Adipose tissue (tissue), 3 donors: ENCODE measurements around the gene DRC7. TPM values are rescaled to one million over a fixed set of nuclear protein-coding genes. Genes with fewer than 3 reads are reported as not detected.

Experiments used
- polyA plus RNA-seq, 3 donors: library from polyadenylated mRNA; stranded (reverse); fragments of 200-250 nt; gene quantifications; one replicate each; pipeline ENCODE4 v1.2.3, GENCODE V29; 2013
- donor health status: healthy with polysubstance abuse.
- donor health status: Bipolar disorder and iron deficiency.
- donor health status: healthy.

Gene DRC7
- polyA plus RNA-seq, 3 donors: 0.18 to 0.24 TPM; not detected in 1

Other genes starting within 250 kb of the DRC7 start
- gene CIAPIN1, start 247.4 kb upstream of the DRC7 start, polyA plus RNA-seq: 10 to 100 TPM; 16.2 to 31.6 (median 24.9) TPM
- gene COQ9, start 247.3 kb upstream of the DRC7 start, polyA plus RNA-seq: 10 to 100 TPM; 37.2 to 49.7 (median 42.5) TPM
- 10 to 100 TPM; 39.3 to 52.1 (median 39.4) TPM for gene POLR2C, start 232.1 kb upstream of the DRC7 start, polyA plus RNA-seq
- gene DOK4, start 208.3 kb upstream of the DRC7 start, polyA plus RNA-seq: 10 to 100 TPM in 2 of 3 donors, 1 to 10 TPM in 1; 7.6 to 19.5 (median 11.1) TPM
- gene CCDC102A, start 158.2 kb upstream of the DRC7 start, polyA plus RNA-seq: 10 to 100 TPM in 1 of 3 donors, 1 to 10 TPM in 2; 1.9 to 11.5 (median 2.2) TPM
- under 1 TPM in 2 of 3 donors, not detected in 1; 0.09 to 0.26 TPM for gene ADGRG5, start 152.2 kb upstream of the DRC7 start, polyA plus RNA-seq
- 10 to 100 TPM; 35.8 to 51.4 (median 38.6) TPM for gene ADGRG1, start 66.2 kb upstream of the DRC7 start, polyA plus RNA-seq
- 10 to 100 TPM in 1 of 3 donors, 1 to 10 TPM in 1, under 1 TPM in 1; 0.32 to 15.7 (median 8.4) TPM for gene ADGRG3, start 26.5 kb upstream of the DRC7 start, polyA plus RNA-seq
- gene KATNB1, start 41.0 kb downstream of the DRC7 start, polyA plus RNA-seq: 10 to 100 TPM; 11.4 to 16.5 (median 15.0) TPM
- 10 to 100 TPM; 21.9 to 35.1 (median 31.6) TPM for gene KIFC3, start 107.7 kb downstream of the DRC7 start, polyA plus RNA-seq